ENCODE results near the gene EPN2. TPM values are rescaled to one million over a fixed set of nuclear protein-coding genes. Genes with fewer than 3 reads are reported as not detected.

Gene EPN2
- total and polyA plus RNA-seq, 10 of the 15 experiments (the other 5 are each of a cell fraction or from before 2014, with no cell fraction given) = 0.26 to 8.4 (median 4.7) TPM

- TF ChIP-seq ZNF592 (IDR thresholded peaks at IDR 0.05) = no peak
- peak; percentile 88 for TF ChIP-seq PAX5 (IDR thresholded peaks at IDR 0.05; ENCODE audit: borderline replicate concordance, low read depth, low read length)
- TF ChIP-seq MYB (IDR thresholded peaks at IDR 0.05; ENCODE audit: borderline replicate concordance, low read depth, low read length) = no peak
- no peak for TF ChIP-seq ZBTB40 (IDR thresholded peaks at IDR 0.05; ENCODE audit: borderline replicate concordance)
- TF ChIP-seq CREB1 (IDR thresholded peaks at IDR 0.05; ENCODE audit: low read depth) = no peak
- no peak for TF ChIP-seq GATAD2B (conservative IDR thresholded peaks at IDR 0.05; ENCODE audit: low read depth)
- no peak for TF ChIP-seq SMC3 (IDR thresholded peaks at IDR 0.05; ENCODE audit: borderline replicate concordance, low read length)
- peak; percentile 76 for TF ChIP-seq RUNX3 (IDR thresholded peaks at IDR 0.05; ENCODE audit: low read length)
- TF ChIP-seq E2F8 (IDR thresholded peaks at IDR 0.05; ENCODE audit: low read depth, partially characterized antibody) = no peak
- no peak for TF ChIP-seq ASH2L (IDR thresholded peaks at IDR 0.05; ENCODE audit: borderline replicate concordance, low read depth)
- no peak for TF ChIP-seq SMAD5 (IDR thresholded peaks at IDR 0.05; ENCODE audit: low read depth)
- no peak for TF ChIP-seq JUNB (IDR thresholded peaks at IDR 0.05)
- no peak for TF ChIP-seq ESRRA (IDR thresholded peaks at IDR 0.05; ENCODE audit: low read length)
- TF ChIP-seq ZNF384 (IDR thresholded peaks at IDR 0.05; ENCODE audit: borderline replicate concordance, low read depth, low read length) = no peak
- TF ChIP-seq HCFC1 (IDR thresholded peaks at IDR 0.05; ENCODE audit: low read length) = 0 out of 2 replicates have a peak, but pooled peaks have one; percentile 6
- no peak for TF ChIP-seq POLR2AphosphoS2 (IDR thresholded peaks at IDR 0.05; ENCODE audit: low read depth, low read length)
- TF ChIP-seq CEBPB (IDR thresholded peaks at IDR 0.05; ENCODE audit: borderline replicate concordance in 1 of 2, low read depth in 2 of 2, low read length in 2 of 2) = no peak
- TF ChIP-seq RELB (IDR thresholded peaks at IDR 0.05; ENCODE audit: low read depth) = no peak
These were observed 66.2 kb downstream of the EPN2 start (continued) for GRCh38 chr17:19303367-19303776.

All from GM12878 (cell line).